Right kidney (tissue), 9 donors: ENCODE measurements around the gene ELANE.

Experiments used
- DNase-seq: peaks from one replicate; pipeline ENCODE4 v3.0.0-alpha.2; 2016
- long read RNA-seq, 8 donors: transcript quantifications; one replicate each; lab custom pipeline, GENCODE V29; 2026

Gene ELANE
- long read RNA-seq, donor 1, partial matches to known transcripts, result 0 of 1 reads
- long read RNA-seq, donor 1, other reads (novel, unspliced or antisense), result 0 of 1 reads
- long read RNA-seq, donor 2, result 0 reads
- long read RNA-seq, donor 3, result 0 reads
- long read RNA-seq, donor 4, partial matches to known transcripts, result 0 of 1 reads
- long read RNA-seq, donor 4, other reads (novel, unspliced or antisense), result 0 of 1 reads
- long read RNA-seq, donor 5, result 0 reads
- long read RNA-seq, donor 6, partial matches to known transcripts, result 0 of 1 reads
- long read RNA-seq, donor 6, other reads (novel, unspliced or antisense), result 0 of 1 reads
- long read RNA-seq, donor 7, result 0 reads
- long read RNA-seq, donor 8, result 0 reads

DNA sequence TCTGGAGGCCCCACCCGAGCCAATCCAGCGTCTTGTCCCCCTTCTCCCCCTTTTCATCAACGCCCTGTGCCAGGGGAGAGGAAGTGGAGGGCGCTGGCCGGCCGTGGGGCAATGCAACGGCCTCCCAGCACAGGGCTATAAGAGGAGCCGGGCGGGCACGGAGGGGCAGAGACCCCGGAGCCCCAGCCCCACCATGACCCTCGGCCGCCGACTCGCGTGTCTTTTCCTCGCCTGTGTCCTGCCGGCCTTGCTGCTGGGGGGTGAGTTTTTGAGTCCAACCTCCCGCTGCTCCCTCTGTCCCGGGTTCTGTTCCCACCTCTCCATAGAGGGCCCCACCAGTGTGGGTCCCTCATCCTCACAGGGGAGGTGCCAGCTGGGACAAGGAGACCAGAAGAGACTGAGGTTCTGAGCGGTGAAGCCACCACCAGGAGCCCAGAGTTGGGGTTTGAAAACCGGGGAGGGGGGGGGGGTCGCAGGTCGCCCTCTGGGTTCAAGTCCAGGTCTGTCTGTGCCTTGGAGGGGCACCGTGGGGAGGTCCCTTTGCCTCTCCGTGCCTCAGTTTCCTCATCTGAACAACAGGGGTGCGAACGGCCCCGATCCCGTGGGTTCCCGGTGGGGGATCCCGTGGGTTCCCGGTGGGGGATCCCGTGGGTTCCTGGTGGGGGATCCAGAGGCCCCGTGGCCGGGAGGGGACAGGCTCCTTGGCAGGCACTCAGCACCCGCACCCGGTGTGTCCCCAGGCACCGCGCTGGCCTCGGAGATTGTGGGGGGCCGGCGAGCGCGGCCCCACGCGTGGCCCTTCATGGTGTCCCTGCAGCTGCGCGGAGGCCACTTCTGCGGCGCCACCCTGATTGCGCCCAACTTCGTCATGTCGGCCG lies at the start of gene ELANE:
TSS of gene ELANE (plus strand) at position 168 of the 878 bp plus-strand sequence. CDS start at position 194, 26 bp downstream.
- DNase-seq, result no peak

DNA sequence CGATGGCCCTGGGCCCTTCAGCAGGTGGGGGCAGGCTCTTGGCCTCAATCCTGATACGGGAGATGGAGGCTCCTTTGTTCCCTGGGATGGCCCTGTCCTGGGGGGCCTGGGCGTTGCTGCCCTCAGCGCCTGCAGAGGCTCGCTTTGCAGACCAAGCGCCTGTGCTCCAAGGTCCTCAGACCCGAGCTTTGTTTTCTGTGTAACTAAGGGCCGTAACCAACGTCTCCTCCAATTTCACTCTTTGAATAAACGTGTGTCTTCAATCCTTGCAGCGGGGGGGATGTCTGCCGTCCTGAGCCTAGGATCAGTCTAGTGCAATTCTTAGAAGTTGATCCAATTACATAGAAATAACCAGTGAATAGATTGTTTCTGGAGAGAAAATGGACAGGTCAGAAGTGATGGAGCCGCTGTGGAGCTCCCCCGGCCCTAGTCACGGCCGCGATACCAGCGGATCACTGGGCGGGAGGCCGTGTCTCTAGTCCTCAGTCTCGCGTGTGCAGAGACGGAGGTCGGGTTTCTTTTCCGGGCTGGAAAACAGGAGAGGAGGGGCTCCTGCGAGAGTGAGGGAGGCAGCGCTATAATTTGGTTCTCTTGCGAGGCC lies 49.5 kb upstream of the ELANE start:
- peak; percentile 61 for DNase-seq

DNA sequence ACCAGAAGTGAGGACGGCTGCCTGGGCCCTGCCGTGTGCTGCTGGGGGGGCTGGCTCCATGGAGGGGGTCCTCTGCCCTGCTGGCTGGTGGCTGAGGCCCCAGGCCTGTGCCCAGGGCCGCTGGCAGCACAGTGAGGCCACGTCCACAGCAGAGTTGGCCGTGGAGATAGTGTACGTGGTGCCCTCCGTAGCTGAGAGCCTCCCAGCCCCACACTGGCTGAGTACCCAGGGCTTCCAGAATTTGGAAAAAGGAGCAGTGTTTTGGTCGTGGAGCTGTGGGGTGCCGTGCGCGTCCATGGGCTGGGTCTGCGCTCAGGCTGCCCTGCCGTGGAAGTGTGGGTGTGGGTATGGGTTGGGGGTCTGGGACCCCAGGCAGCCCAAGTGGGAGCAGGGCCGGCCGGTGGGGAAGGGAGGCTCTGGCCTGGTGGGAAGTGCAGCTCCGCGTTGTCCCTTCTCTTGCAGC lies 49.0 kb upstream of the ELANE start:
- DNase-seq, result no peak

DNA sequence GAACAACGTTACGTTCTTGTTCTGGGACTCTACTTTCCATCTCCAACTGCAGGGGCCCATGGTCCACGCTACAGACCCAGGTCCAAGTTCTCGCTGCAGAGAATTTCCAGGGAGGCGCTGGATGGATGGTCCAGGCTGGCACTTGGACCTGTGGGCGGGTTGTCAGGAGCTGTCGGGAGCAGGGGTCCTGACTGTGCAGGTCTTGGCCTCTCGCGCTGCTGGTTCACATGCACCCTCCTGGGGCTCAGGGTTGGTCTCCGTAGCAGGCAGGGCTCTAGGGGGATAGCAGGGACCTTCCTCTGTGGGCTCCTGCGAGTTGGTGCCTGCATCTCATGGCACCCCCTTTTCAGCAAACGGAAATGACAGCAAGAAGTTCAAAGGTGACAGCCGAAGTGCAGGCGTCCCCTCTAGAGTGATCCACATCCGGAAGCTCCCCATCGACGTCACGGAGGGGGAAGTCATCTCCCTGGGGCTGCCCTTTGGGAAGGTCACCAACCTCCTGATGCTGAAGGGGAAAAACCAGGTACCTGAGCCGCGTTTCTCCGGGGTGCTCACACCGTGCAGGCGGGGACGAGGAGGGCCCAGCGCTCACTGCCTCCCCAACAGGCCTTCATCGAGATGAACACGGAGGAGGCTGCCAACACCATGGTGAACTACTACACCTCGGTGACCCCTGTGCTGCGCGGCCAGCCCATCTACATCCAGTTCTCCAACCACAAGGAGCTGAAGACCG lies 48.3 kb upstream of the ELANE start:
- DNase-seq, result no peak

DNA sequence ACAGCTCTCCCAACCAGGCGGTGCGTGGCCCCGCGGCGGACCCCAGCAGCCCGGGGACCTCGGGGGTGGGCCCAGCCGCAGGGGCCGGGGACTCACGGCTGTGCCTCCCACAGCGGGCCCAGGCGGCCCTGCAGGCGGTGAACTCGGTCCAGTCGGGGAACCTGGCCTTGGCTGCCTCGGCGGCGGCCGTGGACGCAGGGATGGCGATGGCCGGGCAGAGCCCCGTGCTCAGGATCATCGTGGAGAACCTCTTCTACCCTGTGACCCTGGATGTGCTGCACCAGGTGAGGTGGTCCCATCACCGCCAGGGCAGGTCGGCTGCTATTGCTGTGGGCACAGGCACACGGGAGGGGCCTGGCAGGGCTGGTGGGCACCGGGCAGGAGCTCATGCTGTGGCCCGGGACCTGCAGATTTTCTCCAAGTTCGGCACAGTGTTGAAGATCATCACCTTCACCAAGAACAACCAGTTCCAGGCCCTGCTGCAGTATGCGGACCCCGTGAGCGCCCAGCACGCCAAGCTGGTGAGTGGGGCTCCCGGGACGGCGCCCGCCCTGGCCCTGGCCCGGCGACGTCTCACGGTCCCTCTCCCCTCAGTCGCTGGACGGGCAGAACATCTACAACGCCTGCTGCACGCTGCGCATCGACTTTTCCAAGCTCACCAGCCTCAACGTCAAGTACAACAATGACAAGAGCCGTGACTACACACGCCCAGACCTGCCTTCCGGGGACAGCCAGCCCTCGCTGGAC lies 47.5 kb upstream of the ELANE start:
- DNase-seq, result no peak

DNA sequence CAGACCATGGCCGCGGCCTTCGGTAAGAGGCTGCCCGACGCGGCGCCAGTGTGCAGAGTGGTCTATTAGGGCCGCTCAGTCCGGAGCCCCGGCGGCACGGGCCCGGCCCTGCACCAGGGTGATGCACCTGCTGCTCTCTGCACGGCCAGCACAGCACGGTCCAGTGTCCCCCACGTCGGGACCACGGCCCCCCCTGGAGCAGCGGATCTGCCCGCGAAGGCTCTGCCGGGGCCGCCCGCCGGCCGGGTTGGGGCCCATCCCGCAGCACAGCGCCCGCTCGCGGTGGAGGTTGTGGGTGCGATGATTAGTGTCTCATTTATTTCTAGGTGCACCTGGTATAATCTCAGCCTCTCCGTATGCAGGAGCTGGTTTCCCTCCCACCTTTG lies 46.9 kb upstream of the ELANE start:
- DNase-seq, result no peak

DNA sequence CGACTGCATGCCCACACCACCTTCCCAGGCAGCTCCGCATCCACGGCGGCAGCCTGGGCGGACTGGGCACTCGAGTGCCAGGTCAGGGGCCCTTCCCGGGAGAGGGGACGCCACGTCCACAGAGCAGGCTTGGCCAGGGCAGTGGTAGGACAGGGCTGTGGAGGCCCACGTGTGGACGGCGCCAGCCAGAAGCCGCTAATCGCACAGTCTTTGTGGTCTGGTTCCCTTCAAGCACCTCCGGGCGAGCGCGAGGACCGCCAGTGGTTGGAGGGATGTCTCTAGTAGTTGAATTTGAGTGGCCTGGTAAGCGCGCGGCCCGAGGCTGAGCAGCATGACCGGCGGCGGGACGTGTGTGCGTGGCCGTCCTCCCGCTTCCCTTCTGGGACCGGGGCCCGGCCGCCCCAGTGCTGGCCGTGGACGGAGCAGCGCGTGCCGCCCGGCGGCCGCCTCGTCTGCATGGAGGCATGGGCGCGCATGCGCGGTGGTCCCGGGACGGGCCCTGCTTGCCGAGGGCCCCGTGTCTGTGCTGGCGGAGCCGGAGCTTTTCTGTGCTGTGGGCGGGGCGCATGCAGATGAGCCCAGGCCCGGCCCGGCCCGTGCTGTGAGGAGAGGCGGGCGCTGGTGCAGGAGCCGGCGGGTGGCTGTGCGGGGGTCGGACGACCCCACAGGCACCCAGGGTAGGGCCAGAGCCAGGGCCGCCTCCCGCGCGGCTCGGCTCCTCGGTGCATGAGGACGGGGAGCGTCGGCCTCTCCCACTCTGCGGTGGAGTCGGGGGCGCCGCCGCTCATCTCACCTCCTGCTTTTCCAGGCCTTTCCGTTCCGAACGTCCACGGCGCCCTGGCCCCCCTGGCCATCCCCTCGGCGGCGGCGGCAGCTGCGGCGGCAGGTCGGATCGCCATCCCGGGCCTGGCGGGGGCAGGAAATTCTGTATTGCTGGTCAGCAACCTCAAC lies 46.2 kb upstream of the ELANE start:
- DNase-seq, result no peak

DNA sequence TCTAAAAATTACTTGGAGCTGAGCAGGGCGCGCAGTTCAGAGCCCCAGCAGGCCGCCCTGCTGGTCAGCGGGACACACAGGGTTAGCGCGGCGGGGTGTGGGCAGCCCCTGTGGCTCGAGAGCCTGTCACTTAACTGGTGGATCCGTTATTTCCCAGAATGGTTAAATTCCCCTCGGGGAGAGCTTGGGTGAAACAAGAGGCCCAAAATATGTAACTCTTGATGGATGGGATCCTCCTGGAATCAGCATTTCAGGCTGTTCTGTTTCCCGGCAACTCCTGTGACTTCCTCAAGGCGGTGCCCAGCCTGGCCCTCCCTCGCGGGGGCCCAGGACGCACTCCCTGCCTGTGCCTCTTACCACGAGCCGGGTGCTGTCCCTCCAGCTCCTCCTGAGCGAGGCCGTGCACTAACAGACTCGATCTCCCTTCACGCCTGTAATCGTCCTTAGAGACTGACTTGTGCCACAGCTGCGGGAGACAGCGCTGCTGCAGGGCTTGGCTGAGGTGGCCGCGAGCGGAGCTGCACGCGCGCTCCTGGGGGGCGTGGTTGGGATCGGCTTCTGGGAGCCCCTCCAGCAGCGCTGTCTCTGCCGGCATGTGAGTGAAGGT lies 45.2 kb upstream of the ELANE start:
- no peak for DNase-seq

DNA sequence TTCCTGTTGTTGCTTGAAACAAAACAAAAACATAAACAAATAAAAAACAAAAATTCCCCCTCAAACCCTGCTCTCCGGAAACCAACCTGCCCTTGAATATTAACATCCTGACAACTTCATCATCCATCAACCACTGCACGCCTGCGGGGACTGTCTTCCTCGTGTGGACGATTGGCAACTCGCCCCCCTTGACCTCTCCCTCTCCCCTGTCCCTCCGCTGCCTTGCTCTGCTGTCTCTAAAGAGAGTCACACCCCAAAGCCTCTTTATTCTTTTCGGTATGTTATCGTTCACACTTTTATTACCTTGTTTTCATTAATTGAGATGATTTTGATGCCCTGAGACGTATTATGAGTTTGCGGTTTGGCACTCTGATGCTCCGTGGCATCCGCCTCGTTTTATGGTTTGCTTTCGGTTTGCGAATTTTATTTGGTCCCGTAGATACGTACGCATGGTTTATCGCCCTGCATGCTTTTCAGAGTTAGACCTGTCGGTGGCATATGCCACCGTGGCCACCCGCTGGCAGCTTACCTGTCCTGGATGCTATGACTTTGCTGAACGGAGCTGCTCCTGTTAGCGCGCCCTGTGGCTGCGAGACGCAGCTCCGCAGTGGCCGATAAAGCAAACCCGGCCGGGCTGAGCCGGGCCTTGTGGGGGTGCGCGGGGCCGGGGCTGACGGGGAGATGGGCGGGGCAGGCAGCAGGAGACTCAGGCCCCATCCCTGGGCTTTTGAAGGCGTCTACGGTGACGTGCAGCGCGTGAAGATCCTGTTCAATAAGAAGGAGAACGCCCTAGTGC lies 44.3 kb upstream of the ELANE start:
- DNase-seq, result no peak

DNA sequence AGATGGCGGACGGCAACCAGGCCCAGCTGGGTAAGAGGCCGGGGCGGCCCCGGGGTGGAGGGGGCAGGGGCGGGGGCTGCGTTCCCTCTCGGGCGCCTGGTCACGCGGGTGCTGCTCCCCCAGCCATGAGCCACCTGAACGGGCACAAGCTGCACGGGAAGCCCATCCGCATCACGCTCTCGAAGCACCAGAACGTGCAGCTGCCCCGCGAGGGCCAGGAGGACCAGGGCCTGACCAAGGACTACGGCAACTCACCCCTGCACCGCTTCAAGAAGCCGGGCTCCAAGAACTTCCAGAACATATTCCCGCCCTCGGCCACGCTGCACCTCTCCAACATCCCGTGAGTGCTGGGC lies 43.7 kb upstream of the ELANE start:
- no peak for DNase-seq

DNA sequence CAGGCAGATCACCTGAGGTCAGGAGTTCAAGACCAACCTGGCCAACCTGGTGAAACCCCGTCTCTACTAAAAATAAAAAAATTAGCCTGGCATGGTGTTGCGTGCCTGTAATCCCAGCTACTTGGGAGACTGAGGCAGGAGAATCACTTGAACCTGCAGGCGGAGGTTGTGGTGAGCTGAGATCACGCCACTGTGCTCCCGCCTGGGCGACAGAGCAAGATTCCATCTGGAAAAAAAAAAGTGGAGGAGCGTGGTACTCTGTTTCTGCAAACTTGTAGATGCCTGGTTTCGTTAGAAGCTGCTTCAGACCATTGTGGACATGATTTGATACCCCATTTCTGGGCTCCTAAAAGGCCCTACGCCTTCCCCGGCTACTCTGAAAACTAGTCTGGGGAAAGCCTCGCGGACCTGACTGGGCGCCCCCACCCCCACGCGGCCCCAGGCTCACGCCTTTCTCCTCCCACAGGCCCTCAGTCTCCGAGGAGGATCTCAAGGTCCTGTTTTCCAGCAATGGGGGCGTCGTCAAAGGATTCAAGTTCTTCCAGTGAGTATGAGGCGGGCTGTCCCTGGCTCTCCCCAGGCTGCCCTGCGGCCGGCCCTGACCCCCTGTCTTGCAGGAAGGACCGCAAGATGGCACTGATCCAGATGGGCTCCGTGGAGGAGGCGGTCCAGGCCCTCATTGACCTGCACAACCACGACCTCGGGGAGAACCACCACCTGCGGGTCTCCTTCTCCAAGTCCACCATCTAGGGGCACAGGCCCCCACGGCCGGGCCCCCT lies 41.8 kb upstream of the ELANE start:
- no peak for DNase-seq

DNA sequence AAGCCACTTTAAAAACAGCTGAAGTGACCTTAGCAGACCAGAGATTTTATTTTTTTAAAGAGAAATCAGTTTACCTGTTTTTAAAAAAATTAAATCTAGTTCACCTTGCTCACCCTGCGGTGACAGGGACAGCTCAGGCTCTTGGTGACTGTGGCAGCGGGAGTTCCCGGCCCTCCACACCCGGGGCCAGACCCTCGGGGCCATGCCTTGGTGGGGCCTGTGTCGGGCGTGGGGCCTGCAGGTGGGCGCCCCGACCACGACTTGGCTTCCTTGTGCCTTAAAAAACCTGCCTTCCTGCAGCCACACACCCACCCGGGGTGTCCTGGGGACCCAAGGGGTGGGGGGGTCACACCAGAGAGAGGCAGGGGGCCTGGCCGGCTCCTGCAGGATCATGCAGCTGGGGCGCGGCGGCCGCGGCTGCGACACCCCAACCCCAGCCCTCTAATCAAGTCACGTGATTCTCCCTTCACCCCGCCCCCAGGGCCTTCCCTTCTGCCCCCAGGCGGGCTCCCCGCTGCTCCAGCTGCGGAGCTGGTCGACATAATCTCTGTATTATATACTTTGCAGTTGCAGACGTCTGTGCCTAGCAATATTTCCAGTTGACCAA lies 41.1 kb upstream of the ELANE start:
- no peak for DNase-seq

DNA sequence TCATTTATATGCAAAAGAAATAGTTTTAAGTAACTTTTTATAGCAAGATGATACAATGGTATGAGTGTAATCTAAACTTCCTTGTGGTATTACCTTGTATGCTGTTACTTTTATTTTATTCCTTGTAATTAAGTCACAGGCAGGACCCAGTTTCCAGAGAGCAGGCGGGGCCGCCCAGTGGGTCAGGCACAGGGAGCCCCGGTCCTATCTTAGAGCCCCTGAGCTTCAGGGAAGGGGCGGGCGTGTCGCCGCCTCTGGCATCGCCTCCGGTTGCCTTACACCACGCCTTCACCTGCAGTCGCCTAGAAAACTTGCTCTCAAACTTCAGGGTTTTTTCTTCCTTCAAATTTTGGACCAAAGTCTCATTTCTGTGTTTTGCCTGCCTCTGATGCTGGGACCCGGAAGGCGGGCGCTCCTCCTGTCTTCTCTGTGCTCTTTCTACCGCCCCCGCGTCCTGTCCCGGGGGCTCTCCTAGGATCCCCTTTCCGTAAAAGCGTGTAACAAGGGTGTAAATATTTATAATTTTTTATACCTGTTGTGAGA lies 40.5 kb upstream of the ELANE start:
- DNase-seq, result no peak

DNA sequence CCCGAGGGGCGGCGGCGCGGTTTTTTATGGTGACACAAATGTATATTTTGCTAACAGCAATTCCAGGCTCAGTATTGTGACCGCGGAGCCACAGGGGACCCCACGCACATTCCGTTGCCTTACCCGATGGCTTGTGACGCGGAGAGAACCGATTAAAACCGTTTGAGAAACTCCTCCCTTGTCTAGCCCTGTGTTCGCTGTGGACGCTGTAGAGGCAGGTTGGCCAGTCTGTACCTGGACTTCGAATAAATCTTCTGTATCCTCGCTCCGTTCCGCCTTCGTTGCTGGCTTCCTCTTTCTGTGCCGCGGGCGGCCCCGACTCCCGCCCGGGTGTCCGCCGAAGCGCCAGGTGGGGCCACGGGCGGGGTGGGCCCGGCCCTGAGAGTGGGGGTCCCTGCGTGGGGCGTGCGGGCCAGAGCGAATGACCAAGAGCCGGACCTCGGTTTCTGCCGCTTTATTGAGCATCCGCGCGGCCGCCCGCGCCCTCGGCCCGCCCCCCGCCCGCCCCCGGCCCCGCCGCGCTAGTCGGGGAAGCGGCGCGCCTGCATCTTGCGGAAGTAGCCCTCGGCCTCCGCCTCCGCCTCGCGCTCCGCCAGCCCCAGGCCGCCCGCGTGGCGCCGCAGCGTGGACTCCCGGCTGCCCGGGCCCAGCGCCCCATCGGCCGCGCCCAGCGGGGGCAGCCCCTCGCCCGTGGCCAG lies 39.9 kb upstream of the ELANE start:
- DNase-seq, result no peak

DNA sequence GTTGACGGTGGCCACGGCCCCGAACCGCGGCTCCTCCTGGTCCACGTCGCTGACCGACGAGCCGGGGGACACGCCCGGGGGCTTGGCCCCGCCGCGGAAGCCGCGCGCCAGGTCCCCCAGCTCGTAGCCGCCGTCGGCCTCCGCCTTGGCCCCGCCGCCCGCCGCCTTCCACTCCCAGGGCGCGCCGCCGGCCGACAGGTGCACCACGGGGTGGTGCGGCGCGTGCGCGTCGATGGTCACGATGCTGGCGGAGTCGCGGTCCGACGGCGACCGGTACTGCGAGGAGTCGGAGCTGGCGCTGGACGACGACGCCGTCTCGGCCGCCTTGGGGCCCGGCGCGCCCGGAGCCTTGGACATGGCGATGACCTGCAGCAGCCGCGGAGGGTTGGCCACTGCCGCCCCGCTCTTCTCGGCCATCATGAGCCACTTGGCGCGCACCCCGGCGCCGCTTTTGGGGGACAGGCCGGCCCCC lies 39.3 kb upstream of the ELANE start:
- DNase-seq, result no peak

DNA sequence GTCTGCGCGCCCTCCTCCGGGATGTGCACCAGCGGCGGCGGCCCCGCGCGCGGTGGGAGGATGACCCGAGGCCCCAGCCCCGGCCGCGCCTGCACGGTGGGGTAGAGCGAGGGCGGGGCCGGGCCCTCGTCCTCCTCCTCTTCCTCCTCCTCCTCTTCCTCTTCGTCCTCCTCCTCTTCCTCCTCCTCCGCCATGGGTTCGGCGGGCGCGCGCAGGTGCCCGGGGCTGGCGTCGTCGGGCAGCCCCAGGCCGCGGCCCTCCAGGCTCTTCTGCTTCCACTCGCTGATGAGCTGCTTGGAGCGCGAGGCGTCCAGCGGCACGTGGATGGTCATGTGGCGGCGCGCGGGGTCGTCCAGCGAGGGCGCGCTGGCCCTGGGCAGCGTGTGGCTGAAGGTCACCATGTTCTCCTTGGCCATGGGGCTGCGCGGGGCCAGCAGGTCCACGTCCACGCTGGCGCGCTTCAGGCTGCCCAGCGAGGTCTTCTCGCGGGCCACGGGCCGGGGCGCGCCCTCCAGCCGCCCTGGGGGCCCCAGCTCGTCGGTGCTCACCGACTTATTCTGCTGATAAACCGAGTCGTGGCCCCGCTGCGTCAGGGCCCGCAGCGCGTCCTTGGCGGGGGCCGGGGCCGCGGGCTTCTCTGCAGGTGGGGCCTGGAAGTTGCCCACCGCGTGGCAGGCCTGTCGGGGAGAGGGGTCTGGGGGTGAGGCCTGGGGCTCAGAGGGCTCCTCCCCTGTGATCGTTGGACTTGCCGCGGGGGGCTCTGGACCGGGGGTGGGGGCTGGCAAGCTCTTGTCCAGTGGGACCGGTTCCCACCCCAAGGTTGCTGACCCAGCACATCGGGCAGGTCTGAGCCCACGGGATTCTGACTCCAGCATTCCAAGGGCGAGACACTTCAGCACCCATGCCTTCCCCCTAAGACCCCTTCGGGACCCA lies 38.6 kb upstream of the ELANE start:
- DNase-seq, result no peak
